ENCODE results near the gene CPNE2. TPM values are rescaled to one million over a fixed set of nuclear protein-coding genes. Genes with fewer than 3 reads are reported as not detected.

The CPNE2 gene
- total RNA-seq, 4 donors from 2014 or later: 41.6 to 154 (median 84.2) TPM

DNA sequence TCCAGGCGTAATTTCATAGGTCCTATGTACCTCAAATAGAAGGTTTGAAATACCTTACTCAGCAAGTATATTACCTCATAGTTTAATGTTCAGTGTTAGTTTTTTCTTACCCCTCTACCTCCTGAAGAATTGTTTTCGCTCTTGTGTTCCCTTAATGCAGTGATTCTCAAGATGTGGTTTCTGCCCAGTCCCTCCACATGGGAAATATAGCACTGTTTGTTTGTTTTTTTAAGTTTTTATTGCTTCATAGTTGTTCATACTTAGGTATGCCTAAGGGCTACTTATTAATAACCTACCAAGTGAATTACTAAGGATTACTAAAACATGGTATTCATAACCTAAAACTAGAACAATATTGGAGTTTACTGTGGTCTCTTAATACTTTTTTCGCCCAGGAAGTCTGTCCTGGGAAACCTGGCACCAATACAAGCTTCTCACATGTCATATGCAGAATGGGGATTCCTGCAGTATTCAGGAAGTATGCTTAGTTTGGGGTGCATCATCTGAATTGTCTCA lies 98.7 kb downstream of the CPNE2 start:
- no peak for TF ChIP-seq POLR2A (IDR thresholded peaks at IDR 0.05)
- no peak for TF ChIP-seq POLR2AphosphoS5 (IDR thresholded peaks at IDR 0.05)
- TF ChIP-seq, protein P1, sequence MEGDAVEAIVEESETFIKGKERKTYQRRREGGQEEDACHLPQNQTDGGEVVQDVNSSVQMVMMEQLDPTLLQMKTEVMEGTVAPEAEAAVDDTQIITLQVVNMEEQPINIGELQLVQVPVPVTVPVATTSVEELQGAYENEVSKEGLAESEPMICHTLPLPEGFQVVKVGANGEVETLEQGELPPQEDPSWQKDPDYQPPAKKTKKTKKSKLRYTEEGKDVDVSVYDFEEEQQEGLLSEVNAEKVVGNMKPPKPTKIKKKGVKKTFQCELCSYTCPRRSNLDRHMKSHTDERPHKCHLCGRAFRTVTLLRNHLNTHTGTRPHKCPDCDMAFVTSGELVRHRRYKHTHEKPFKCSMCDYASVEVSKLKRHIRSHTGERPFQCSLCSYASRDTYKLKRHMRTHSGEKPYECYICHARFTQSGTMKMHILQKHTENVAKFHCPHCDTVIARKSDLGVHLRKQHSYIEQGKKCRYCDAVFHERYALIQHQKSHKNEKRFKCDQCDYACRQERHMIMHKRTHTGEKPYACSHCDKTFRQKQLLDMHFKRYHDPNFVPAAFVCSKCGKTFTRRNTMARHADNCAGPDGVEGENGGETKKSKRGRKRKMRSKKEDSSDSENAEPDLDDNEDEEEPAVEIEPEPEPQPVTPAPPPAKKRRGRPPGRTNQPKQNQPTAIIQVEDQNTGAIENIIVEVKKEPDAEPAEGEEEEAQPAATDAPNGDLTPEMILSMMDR (IDR thresholded peaks at IDR 0.05): no peak
- no peak for TF ChIP-seq EP300 (IDR thresholded peaks at IDR 0.05; ENCODE audit: low read depth)

DNA sequence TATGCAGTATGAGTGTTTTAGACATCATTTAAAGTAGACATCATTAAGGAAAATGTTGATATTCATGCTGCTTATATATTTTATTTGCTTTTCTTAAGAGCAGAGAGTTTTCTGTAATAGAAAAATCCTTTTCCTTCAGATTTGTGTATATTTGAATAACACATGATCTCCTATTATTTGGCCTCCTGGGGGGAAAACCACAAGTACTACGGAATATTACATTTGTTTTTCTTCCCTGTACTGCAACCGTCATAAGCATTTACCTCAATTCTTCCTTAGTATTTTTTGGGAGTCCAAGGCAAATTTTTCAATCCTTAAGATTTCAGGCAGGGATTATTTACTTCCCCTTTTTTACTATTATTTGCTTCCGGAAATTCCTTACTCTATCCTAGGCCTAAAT lies 99.8 kb downstream of the CPNE2 start:
- intact Hi-C loops (cut with DNase I; ENCODE audit: low total_unique reads): no loop called here
- WGBS, 2 donors (ENCODE audit: low coverage in 1 of 2): 84 to 90% methylated on average over 3 of the region's 3 CpGs
- H3K4me1 ChIP-seq: peaks cover 0 to 78% (median 40%) of the 10 kb centered on the region in 4 donors

More for the DNA sequence above, 98.7 kb downstream of the CPNE2 start:
- H3K27ac ChIP-seq: peak overlapping the region in 2 of 4 donors; percentile 3 to 19
- no peak overlapping the region for H3K4me3 ChIP-seq
- H3K36me3 ChIP-seq: no peaks in the 10 kb centered on the region
- in situ Hi-C loops (cut with MboI; ENCODE audit: low pct_ligation_motif_present in 1 of 4, low pct_unique_long_range_greater_than_20kb in 1 of 4, low sequenced_read_pairs in 3 of 4) (no loop called here), intact Hi-C loops (cut with DNase I; ENCODE audit: low total_unique reads) (no loop called here)
- 72 to 78% methylated on average over 3 of the region's 3 CpGs for WGBS, 2 donors (ENCODE audit: low coverage in 1 of 2)
- H3K4me1 ChIP-seq: peaks cover 0 to 71% (median 37%) of the 10 kb centered on the region in 4 donors
- no peaks in the 10 kb centered on the region for H3K9me3 ChIP-seq
- DNase-seq: no peak
- H3K27me3 ChIP-seq: no peaks in the 10 kb centered on the region

GRCh38 chr16:57192720-57193486 lies 100.5 kb downstream of the CPNE2 start:
- peaks cover 0 to 70% (median 34%) of the 10 kb centered on the region in 4 donors for H3K4me1 ChIP-seq

More for the DNA sequence above, 99.8 kb downstream of the CPNE2 start:
- Histone ChIP-seq H3K36me3 (no peaks in the 10 kb centered on the region), H3K9me3 (no peaks in the 10 kb centered on the region), H3K4me3 (no peak overlapping the region), H3K27me3 (no peaks in the 10 kb centered on the region), H3K27ac (no peak overlapping the region)
- DNase-seq: no peak
- TF ChIP-seq EP300 (IDR thresholded peaks at IDR 0.05; ENCODE audit: low read depth) (no peak), POLR2AphosphoS5 (IDR thresholded peaks at IDR 0.05) (no peak), POLR2A (IDR thresholded peaks at IDR 0.05) (no peak)
- TF ChIP-seq, protein P1 (IDR thresholded peaks at IDR 0.05): no peak
- in situ Hi-C loops (cut with MboI; ENCODE audit: low pct_ligation_motif_present in 1 of 4, low pct_unique_long_range_greater_than_20kb in 1 of 4, low sequenced_read_pairs in 3 of 4): no loop called here

GRCh38 chr16:57194512-57194911 lies 102.1 kb downstream of the CPNE2 start:
- DNase-seq: no peak
- peak overlapping the region; percentile 14 to 61 (median 50) for H3K27ac ChIP-seq
- H3K4me3 ChIP-seq: no peak overlapping the region
- intact Hi-C loops (cut with DNase I; ENCODE audit: low total_unique reads): no loop called here
- H3K9me3 ChIP-seq: no peaks in the 10 kb centered on the region
- in situ Hi-C loops (cut with MboI; ENCODE audit: low pct_ligation_motif_present in 1 of 4, low pct_unique_long_range_greater_than_20kb in 1 of 4, low sequenced_read_pairs in 3 of 4): no loop called here
- TF ChIP-seq, protein P1 (IDR thresholded peaks at IDR 0.05): no peak
- peak in 1 of 3 donors; percentile 29 for TF ChIP-seq POLR2AphosphoS5 (IDR thresholded peaks at IDR 0.05)
- no peaks in the 10 kb centered on the region for H3K36me3 ChIP-seq
- H3K4me1 ChIP-seq: peaks cover 0 to 57% (median 26%) of the 10 kb centered on the region in 4 donors
- H3K27me3 ChIP-seq: no peaks in the 10 kb centered on the region

More at GRCh38 chr16:57192720-57193486, 100.5 kb downstream of the CPNE2 start:
- in situ Hi-C loops (cut with MboI; ENCODE audit: low pct_ligation_motif_present in 1 of 4, low pct_unique_long_range_greater_than_20kb in 1 of 4, low sequenced_read_pairs in 3 of 4): no loop called here
- H3K27ac ChIP-seq: peak overlapping the region in 1 of 4 donors; percentile 61
- H3K27me3 ChIP-seq: no peaks in the 10 kb centered on the region
- H3K4me3 ChIP-seq: no peak overlapping the region
- WGBS, 2 donors (ENCODE audit: low coverage in 1 of 2): 88 to 93% methylated on average over 3 to 7 of the region's 7 CpGs
- intact Hi-C loops (cut with DNase I; ENCODE audit: low total_unique reads): no loop called here
- no peaks in the 10 kb centered on the region for H3K9me3 ChIP-seq
- DNase-seq: no peak
- TF ChIP-seq EP300 (IDR thresholded peaks at IDR 0.05; ENCODE audit: low read depth): no peak
- TF ChIP-seq POLR2AphosphoS5 (IDR thresholded peaks at IDR 0.05): no peak
- TF ChIP-seq POLR2A (IDR thresholded peaks at IDR 0.05): no peak
- TF ChIP-seq, protein P1 (IDR thresholded peaks at IDR 0.05): no peak
- no peaks in the 10 kb centered on the region for H3K36me3 ChIP-seq
